ENCODE data around the gene CFAP58.

DNA sequence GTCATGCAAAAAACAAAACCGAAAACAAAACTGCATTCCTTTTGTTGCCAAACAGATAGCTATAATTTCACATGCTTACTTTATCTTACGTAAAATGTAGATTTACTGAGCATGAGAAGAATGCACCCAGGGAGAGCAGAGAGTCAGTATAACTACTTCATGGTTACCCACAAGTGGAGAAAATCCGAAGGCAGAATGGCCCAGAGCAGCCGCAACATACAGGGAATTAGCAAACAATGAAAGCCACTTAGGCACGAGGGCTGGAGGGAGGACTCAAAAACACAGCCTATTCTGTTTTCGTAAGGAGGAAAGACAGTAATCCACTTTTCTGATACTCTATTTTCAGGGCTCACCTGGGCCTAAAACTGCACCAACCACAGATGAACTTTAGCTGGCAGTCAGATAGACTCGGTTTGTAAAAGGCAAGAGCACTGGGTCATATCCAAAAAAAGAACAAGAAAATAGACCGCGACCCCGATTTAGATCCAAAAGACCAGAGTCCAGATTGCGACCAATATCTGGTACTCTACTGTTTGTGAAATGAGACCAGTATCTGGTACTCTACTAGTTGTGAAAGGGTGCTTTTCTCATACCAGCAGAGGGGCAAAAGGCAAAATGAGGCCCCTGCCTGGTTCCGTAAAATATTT, 16.7 kb upstream of the CFAP58 start:
- TF ChIP-seq, protein P1, sequence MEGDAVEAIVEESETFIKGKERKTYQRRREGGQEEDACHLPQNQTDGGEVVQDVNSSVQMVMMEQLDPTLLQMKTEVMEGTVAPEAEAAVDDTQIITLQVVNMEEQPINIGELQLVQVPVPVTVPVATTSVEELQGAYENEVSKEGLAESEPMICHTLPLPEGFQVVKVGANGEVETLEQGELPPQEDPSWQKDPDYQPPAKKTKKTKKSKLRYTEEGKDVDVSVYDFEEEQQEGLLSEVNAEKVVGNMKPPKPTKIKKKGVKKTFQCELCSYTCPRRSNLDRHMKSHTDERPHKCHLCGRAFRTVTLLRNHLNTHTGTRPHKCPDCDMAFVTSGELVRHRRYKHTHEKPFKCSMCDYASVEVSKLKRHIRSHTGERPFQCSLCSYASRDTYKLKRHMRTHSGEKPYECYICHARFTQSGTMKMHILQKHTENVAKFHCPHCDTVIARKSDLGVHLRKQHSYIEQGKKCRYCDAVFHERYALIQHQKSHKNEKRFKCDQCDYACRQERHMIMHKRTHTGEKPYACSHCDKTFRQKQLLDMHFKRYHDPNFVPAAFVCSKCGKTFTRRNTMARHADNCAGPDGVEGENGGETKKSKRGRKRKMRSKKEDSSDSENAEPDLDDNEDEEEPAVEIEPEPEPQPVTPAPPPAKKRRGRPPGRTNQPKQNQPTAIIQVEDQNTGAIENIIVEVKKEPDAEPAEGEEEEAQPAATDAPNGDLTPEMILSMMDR (IDR thresholded peaks at IDR 0.05), result no peak
- TF ChIP-seq ZFX (IDR thresholded peaks at IDR 0.05; ENCODE audit: borderline replicate concordance), result no peak
